ENCODE measurements around the gene ARHGAP6. TPM values are rescaled to one million over a fixed set of nuclear protein-coding genes. Genes with fewer than 3 reads are reported as not detected.
A peak's percentile ranks its signal among the peaks of the same experiment; 100 is the strongest.

The ARHGAP6 gene
- total and polyA plus RNA-seq, 2 donors from 2014 or later: 6.0 to 20.4 TPM

DNA sequence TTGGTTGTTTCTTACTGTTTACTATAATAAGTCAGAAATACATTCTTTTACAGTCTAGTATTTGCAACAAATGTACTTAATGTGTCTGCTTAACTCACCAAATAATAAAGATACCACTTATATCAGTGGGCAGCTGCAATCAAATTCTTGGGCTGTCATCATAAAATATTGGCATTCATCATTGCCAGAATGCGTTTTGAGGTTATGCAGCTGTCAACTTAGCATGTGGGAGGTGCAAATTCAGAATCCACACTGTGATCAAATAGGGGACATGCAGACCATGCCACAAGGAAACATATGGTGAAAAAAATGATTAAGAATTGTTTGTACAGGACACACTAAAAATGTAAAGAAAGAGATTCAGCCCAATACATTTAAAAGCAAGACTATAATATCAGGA lies 468.0 kb downstream of the ARHGAP6 start:
- no peak for DNase-seq
- TF ChIP-seq, protein P1, sequence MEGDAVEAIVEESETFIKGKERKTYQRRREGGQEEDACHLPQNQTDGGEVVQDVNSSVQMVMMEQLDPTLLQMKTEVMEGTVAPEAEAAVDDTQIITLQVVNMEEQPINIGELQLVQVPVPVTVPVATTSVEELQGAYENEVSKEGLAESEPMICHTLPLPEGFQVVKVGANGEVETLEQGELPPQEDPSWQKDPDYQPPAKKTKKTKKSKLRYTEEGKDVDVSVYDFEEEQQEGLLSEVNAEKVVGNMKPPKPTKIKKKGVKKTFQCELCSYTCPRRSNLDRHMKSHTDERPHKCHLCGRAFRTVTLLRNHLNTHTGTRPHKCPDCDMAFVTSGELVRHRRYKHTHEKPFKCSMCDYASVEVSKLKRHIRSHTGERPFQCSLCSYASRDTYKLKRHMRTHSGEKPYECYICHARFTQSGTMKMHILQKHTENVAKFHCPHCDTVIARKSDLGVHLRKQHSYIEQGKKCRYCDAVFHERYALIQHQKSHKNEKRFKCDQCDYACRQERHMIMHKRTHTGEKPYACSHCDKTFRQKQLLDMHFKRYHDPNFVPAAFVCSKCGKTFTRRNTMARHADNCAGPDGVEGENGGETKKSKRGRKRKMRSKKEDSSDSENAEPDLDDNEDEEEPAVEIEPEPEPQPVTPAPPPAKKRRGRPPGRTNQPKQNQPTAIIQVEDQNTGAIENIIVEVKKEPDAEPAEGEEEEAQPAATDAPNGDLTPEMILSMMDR (IDR thresholded peaks at IDR 0.05; ENCODE audit: borderline replicate concordance, extremely low read depth, insufficient read depth): no peak
- Histone ChIP-seq H3K4me1 (ENCODE audit: control insufficient read depth in 2 of 3, insufficient read depth in 2 of 3, low read depth in 1 of 3, low read length in 3 of 3) (no peaks in the 10 kb centered on the region), H3K27ac (ENCODE audit: low read depth in 2 of 2, low read length in 2 of 2) (no peak overlapping the region), H3K4me3 (ENCODE audit: low read length in 3 of 3) (no peak overlapping the region), H3K27me3 (ENCODE audit: control insufficient read depth, insufficient read depth, low read length) (no peaks in the 10 kb centered on the region), H3K9me3 (ENCODE audit: control insufficient read depth in 2 of 3, insufficient read depth in 1 of 3, low read length in 3 of 3) (no peaks in the 10 kb centered on the region), H3K36me3 (ENCODE audit: control insufficient read depth in 2 of 3, insufficient read depth in 3 of 3, low read length in 3 of 3) (no peaks in the 10 kb centered on the region), H3K9ac (ENCODE audit: low read length in 3 of 3) (no peak overlapping the region)
- intact Hi-C loops (cut with DNase I): no loop called here
- no peak for FAIRE-seq

DNA sequence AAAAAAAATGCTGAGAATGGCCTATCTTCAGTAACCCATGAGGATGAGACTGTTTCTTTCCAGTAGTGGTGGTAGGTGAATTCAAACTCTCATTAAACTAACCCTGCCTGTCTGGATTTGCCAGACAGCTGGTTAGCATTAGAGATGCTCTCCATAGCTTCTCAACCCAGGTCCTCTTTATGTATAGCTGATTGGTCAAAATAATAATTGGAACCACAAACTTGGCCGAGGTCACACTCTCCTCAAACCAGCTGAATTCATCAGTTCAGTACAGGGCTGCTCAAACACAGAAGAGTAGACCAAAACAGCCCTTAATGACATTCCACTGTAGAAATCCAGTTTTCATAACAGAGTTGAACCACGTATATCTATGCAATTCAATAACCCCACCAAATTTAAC lies 469.2 kb downstream of the ARHGAP6 start:
- H3K36me3 ChIP-seq (ENCODE audit: control insufficient read depth in 2 of 3, insufficient read depth in 3 of 3, low read length in 3 of 3): no peaks in the 10 kb centered on the region
- intact Hi-C loops (cut with DNase I): no loop called here
- TF ChIP-seq, protein P1 (IDR thresholded peaks at IDR 0.05; ENCODE audit: borderline replicate concordance, extremely low read depth, insufficient read depth): no peak
- no peak overlapping the region for H3K9ac ChIP-seq (ENCODE audit: low read length in 3 of 3)
- FAIRE-seq (no peak), DNase-seq (no peak)
- no peaks in the 10 kb centered on the region for H3K4me1 ChIP-seq (ENCODE audit: control insufficient read depth in 2 of 3, insufficient read depth in 2 of 3, low read depth in 1 of 3, low read length in 3 of 3)
- H3K27ac ChIP-seq (ENCODE audit: low read depth in 2 of 2, low read length in 2 of 2): no peak overlapping the region
- no peak overlapping the region for H3K4me3 ChIP-seq (ENCODE audit: low read length in 3 of 3)
- H3K9me3 ChIP-seq (ENCODE audit: control insufficient read depth in 2 of 3, insufficient read depth in 1 of 3, low read length in 3 of 3): no peaks in the 10 kb centered on the region
- H3K27me3 ChIP-seq (ENCODE audit: control insufficient read depth, insufficient read depth, low read length): no peaks in the 10 kb centered on the region

DNA sequence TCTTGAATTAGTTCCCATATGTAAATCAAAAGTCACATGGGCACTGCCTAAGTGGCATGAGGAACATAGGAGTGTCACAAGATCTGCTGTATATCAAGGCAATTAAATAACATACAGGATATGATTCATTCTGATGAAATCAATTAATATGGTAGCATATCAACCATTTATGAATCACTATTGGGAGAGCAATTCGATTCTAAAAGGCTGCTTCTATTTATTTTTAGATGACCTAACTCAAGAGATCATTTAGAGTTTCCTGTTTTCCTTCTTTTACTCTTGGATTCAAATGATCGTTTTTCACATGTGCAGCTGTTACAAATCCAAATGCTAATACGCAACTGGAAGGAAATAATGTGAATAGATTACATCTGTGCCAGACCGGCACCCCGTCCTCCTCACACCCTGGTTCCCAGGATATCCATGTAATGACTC lies 472.7 kb downstream of the ARHGAP6 start:
- Histone ChIP-seq H3K9ac (ENCODE audit: low read length in 3 of 3) (no peak overlapping the region), H3K36me3 (ENCODE audit: control insufficient read depth in 2 of 3, insufficient read depth in 3 of 3, low read length in 3 of 3) (no peaks in the 10 kb centered on the region), H3K9me3 (ENCODE audit: control insufficient read depth in 2 of 3, insufficient read depth in 1 of 3, low read length in 3 of 3) (no peaks in the 10 kb centered on the region), H3K27ac (ENCODE audit: low read depth in 2 of 2, low read length in 2 of 2) (no peak overlapping the region), H3K27me3 (ENCODE audit: control insufficient read depth, insufficient read depth, low read length) (no peaks in the 10 kb centered on the region), H3K4me3 (ENCODE audit: low read length in 3 of 3) (no peak overlapping the region), H3K4me1 (ENCODE audit: control insufficient read depth in 2 of 3, insufficient read depth in 2 of 3, low read depth in 1 of 3, low read length in 3 of 3) (no peaks in the 10 kb centered on the region)
- intact Hi-C loops (cut with DNase I): no loop called here
- DNase-seq: peak in 1 of 5 donors; percentile 49
- FAIRE-seq: no peak
- TF ChIP-seq, protein P1 (IDR thresholded peaks at IDR 0.05; ENCODE audit: borderline replicate concordance, extremely low read depth, insufficient read depth): no peak

All from kidney (tissue), 14 donors.